ENCODE data around the gene ATP6V0A1.
"Not testable (repeated sequence)": the region's sequence is repeated elsewhere in the genome, so short reads cannot be mapped to it uniquely, and the experiment has no call there.

- not testable (repeated sequence) for TF ChIP-seq GABPA (IDR thresholded peaks at IDR 0.05 in 1 of 2, conservative IDR thresholded peaks at IDR 0.05 in 1 of 2); RXRA (IDR thresholded peaks at IDR 0.05); NR2F2 (IDR thresholded peaks at IDR 0.05); EGR1 (IDR thresholded peaks at IDR 0.05; ENCODE audit: low read depth in 2 of 2); TAF1 (conservative IDR thresholded peaks at IDR 0.05); JUND (IDR thresholded peaks at IDR 0.05); ZBTB33 (IDR thresholded peaks at IDR 0.05); CTCF (IDR thresholded peaks at IDR 0.05; ENCODE audit: low read depth, low read length, missing input control); SP1 (IDR thresholded peaks at IDR 0.05); YY1 (IDR thresholded peaks at IDR 0.05)
Observed at GRCh38 chr17:42451270-42451669, 7.4 kb upstream of the ATP6V0A1 start.
